Activated CD4-positive, alpha-beta T cell treated with anti-CD3 and anti-CD28 coated beads for 48 hours (primary cell): ENCODE results near the gene BSND.
"Not testable (repeated sequence)": the region's sequence is repeated elsewhere in the genome, so short reads cannot be mapped to it uniquely, and the experiment has no call there.

ENCODE experiments used
- DNase-seq: peaks from one replicate; pipeline ENCODE4 v3.0.0-alpha.2; 2020

BSND gene

DNA sequence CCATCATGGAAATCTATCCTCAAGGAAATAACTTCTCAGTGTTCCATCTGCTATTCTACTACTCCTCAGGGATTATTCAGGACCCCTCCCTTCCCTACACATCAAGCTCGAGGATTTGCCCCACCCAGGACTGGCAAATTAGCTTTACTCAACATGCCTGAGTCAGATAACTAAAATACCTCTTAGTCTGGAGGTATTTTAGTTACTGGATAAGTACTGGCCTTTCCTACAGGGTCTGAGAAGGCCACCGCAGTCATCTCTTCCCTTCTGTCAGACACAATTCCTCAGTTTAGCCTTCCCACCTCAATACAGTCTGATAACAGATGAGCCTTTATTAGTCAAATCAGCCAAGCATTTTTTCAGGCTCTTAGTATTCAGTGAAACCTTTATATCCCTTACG is 27.9 kb downstream of the BSND start:
- DNase-seq: not testable (repeated sequence)

DNA sequence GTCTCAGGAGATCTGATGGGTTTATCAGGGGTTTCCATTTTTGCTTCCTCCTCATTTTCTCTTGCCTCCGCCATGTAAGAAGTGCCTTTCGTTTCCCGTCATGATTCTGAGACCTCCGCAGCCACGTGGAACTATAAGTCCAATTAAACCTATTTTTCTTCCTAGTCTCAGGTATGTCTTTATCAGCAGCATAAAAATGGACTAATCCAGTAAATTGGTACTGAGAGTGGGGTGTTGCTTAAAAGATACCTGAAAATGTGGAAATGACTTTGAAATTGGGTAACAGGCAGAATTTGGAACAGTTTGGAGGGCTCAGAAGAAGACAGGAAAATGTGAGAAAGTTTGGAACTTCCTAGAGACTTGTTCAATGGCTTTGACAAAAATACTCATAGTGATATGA is 32.4 kb downstream of the BSND start:
- not testable (repeated sequence) for DNase-seq

GRCh38 chr1:55033265-55033614 is 34.5 kb downstream of the BSND start:
- DNase-seq: no peak

DNA sequence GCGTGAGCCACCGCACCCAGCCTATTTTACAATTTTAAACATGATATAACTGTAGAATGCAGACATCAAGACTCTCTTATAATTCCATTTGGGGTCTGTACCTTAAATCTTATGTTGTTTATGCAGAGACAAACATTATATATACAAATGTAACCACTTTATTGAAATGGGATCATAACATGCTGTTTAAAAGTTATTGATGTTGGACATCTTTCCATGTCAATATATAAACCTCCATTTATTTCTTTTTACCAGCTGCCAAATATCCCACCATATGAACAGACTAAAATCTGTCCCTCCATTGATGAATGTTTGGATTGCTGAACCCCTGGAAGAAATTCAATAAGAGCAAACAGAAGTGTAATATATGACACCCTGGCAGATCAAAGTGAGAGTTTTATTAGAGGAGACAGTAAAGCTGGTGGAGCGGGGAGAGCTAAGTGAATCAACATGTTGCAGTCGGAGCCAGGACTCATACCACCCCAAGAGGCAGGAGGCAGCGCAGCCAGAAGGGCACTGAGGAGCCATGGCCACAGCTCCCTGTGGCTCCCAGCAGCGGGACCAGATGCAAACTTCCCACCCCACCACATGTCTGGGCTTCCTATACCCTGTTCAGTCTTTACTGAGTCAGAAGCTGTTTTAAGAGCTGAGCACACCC is 35.9 kb downstream of the BSND start:
- DNase-seq: no peak

DNA sequence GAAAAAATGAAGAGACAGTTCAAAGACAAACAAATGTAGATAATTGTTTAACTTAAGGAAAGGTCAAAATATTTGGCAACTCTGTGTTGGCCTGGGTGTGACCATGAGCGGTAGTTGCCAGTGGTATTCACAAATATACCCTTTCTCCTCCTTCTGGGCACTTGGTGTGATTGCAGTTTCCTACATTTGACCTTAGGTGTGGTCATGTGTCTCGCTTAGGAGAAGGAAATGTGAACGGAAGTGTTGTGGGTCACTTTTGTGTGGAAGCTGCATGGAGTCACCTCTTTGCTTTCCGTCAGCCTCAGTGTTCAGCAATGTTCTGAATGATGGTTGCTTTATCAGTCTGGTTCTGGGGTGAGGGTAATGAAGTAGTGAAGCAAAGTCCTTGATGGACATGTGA is 37.2 kb downstream of the BSND start:
- no peak for DNase-seq

DNA sequence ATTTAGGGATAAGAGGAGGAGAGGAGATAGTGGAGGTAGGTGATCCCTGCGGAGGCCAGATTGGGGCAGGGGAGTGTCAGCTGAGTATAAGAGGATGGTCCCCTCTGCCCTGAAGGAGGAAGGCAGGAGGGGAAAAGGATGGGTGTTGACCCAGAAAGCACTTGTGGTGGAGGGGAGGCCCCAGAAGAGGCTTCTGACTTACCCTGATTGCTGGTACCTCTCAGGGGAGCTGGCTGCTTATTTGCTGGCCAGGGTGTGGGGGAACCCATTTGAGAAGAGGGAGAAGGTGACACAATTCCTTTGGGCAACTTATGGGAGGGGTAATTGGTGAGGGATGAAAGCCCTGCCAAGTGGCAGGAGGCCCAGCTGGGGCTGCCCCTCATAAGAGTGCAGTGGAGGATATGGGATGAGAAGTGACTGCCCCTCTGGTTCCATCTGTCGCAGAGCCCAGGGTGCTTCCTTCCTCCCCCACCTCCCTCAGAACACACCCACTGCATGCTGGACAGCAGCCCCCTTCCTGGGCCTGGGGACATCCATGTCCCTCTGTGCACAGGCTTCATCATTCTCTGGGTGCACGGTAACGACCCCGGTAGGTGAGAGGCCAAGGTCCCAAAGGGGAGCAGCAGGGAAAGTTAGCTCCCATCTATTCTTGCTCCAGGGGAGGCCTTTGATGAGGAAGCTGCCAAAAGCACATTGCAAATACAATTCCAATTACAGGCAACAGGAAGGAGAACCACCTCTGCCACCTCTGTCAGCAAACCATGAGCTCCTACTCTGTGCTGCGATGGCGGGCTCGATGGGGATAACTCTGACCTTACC is 39.2 kb downstream of the BSND start:
- DNase-seq: no peak

DNA sequence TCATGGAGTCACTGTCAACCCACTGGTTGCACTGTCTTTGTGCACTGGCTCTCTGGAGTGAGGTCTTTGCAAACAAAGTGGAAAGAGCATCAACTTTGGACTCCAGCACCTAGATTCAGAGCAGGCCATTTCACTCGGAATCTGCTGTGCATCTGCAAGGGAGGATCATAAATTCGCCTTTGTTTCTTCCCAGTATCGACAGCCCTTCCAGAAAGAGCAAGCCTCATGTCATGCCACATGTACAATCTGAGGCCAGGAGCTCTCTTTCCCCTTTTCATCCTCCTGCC is 39.8 kb downstream of the BSND start:
- DNase-seq: no peak

DNA sequence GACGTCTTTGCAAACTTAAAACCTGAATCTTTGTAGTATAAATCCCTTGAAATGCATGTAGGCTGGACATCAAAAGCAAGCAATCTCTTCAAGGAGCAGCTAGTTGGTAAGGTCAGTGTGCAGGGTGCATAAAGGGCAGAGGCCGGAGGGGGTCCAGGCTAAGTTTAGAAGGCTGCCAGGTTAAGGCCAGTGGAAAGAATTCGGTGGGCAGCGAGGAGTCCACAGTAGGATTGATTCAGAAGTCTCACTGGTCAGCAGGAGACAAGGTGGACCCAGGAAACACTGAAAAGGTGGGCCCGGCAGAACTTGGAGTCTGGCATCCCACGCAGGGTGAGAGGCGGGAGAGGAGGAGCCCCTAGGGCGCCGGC is 40.2 kb downstream of the BSND start:
- no peak for DNase-seq

DNA sequence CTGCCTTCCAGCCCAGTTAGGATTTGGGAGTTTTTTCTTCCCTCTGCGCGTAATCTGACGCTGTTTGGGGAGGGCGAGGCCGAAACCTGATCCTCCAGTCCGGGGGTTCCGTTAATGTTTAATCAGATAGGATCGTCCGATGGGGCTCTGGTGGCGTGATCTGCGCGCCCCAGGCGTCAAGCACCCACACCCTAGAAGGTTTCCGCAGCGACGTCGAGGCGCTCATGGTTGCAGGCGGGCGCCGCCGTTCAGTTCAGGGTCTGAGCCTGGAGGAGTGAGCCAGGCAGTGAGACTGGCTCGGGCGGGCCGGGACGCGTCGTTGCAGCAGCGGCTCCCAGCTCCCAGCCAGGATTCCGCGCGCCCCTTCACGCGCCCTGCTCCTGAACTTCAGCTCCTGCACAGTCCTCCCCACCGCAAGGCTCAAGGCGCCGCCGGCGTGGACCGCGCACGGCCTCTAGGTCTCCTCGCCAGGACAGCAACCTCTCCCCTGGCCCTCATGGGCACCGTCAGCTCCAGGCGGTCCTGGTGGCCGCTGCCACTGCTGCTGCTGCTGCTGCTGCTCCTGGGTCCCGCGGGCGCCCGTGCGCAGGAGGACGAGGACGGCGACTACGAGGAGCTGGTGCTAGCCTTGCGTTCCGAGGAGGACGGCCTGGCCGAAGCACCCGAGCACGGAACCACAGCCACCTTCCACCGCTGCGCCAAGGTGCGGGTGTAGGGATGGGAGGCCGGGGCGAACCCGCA is 40.8 kb downstream of the BSND start, which contains the start of gene PCSK9:
TSS of gene PCSK9 (plus strand) at position 207 of the 741 bp plus-strand sequence. CDS start at position 497, 290 bp downstream.
- DNase-seq: no peak

- no peak for DNase-seq
These were observed 41.6 kb downstream of the BSND start for GRCh38 chr1:55040083-55040932.

GRCh38 chr1:55040933-55041494 is 42.3 kb downstream of the BSND start:
- no peak for DNase-seq

GRCh38 chr1:55041613-55042012 is 42.9 kb downstream of the BSND start:
- no peak for DNase-seq

DNA sequence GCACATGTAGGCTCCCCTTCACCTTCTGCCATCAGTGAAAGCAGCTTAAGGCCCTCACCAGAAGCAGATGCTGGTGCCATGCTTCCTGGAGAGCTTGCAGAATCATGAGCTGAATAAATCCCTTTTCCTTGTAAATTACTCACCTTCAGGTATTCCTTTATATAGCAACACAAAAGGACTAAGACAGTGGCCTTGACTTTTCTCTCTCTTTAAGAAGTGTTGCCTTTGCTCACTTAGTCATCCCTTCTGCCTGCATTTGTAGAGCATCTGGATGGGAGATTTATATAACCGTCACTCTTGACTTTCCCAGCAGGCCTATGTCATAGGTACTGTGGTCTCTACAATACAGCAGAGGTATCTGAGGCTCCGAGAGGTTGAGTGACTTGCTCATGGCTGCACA is 44.3 kb downstream of the BSND start:
- DNase-seq: no peak

DNA sequence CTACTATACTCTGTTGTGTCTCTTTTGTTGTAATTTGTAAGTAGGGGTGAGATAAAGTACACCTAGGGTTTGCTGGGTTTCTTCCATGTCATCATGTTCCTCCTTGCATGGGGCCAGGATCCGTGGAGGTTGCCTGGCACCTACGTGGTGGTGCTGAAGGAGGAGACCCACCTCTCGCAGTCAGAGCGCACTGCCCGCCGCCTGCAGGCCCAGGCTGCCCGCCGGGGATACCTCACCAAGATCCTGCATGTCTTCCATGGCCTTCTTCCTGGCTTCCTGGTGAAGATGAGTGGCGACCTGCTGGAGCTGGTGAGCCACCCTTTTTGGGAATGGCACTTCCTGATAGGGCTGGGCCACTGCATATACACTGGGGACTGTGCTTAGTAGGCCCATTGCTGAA is 45.0 kb downstream of the BSND start:
- DNase-seq: no peak

DNA sequence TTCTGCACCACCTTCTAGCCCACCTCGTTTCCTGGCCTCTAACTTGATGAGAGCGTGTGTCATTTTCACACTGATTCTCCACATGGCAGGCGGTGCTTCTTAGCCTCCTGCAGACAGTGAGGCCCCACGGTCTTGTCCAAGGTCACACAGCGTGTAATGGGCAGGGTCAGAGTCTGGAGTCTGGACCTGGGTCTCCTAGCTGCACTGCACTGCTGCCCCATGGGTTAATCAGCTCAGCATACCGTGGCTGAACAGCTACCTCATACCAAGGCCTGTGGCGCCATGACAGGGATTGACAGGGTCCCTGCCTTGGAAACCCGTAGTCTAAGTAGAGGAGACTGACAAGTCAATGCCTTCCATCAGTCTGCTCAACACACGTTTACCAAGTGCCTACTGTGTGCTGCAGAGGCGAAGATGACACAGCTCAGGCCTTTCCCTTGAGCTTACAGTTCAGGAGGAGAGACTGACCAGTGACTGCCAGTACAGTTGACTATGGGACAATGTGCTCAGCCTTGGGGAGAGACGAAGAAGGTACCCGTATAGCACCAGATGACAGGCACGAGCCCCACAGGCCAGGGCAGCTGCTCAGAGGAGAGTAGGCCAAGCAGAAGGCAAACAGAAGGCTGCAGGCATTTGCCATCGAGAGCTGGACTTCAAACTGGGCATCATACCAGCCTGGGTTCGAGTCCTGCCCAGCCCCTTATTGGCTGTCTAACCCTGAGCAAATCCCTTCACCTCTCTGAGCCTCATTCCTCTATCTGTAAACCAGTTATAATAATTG is 46.1 kb downstream of the BSND start:
- DNase-seq: no peak

- no peak for DNase-seq
These were observed 46.7 kb downstream of the BSND start for GRCh38 chr1:55045430-55045829.

DNA sequence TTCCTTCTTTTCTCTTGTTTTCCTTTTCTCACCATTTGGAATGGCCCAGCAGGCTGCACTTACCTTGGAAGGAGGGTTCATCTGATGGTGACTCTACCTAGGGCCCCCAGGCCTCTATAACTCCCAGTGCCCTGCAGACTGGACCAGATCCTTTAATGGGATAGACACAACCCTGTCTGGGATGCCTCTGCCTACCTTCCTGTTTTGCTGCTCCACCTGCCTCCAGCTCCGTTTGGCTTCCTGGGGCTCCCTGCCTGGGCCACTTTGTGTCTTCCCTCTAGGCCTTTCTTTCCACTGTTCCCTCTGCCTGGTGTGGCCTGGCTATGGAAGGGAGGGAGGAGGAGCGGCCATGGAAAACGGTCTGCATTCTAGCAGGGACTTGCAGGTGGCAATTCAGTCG is 48.1 kb downstream of the BSND start:
- no peak for DNase-seq

DNA sequence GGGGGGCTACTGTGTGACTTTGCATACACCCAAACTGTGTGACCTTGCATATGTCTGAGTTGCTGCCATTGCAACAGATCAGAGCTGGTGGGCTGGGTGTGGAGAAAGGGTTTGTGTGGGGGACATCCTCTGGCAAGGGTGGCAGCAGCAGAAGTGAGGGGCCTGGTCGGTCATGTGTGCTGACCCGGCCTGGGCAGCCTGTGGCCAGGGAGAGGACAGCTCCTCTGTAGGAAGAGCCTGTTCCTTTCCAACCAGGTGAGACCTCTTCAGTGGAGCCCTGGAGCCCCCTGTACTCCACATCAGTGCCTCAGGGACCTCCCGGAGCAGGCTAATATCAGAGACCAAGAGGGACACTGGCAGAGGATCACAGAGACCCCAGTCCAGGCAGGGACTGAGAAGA is 48.9 kb downstream of the BSND start:
- DNase-seq: no peak

GRCh38 chr1:55048453-55049270 is 49.9 kb downstream of the BSND start:
- no peak for DNase-seq

DNA sequence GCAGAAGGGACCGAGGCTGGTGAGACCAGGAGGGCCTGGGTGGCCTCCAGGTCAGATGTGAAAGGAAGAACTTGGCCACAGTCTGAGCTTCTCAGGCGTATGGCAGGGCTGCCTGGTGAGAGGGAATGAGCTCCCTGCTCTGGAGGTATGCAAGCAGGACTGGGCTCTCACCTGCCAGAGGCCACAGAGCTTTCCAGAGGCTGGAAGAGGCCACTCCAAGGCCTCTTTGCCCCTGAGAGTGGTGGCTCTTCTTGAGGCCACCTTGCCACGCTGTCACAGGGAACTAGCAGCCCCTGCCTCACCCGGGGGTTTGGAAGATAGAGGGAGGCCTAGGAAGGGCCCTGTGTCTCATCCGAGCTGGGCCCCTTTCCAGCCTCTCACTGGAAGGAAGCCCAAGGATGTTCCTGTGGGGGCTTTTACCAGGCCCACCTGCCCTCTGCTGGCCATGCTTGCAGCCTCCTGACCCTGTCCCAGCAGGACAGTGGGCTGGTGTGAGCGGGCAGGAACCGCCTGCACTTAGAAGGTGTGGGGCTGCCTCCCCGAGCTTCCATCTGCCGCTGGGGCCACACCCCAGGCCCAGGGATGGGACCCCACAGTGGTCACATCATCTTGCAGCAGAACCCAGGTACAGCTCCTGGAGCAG is 50.7 kb downstream of the BSND start:
- DNase-seq: no peak

DNA sequence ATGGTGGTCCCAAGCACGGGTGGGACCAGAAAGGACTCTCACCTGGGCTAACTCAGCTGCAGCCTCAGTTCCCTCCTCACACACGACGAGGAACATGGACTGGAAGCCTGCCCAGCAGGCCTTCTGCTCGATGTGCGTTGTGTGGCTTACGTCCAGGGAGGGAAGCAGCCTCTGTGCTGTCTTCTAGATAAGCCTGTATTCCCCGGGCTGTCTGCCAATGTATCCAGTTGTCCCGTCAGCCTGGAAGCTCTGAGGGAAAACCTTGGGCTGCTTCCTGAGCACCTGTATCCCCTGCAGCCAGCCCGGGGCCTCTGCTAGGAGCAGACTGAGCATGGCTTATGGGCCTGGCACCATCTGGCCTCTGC is 51.2 kb downstream of the BSND start:
- DNase-seq: no peak
